ENCODE data around the gene TNS2. TPM values are rescaled to one million over a fixed set of nuclear protein-coding genes. Genes with fewer than 3 reads are reported as not detected.

Gene TNS2
- total and polyA plus RNA-seq, 3 experiments from 2014 or later, result 0.35 to 5.6 (median 2.1) TPM

DNA sequence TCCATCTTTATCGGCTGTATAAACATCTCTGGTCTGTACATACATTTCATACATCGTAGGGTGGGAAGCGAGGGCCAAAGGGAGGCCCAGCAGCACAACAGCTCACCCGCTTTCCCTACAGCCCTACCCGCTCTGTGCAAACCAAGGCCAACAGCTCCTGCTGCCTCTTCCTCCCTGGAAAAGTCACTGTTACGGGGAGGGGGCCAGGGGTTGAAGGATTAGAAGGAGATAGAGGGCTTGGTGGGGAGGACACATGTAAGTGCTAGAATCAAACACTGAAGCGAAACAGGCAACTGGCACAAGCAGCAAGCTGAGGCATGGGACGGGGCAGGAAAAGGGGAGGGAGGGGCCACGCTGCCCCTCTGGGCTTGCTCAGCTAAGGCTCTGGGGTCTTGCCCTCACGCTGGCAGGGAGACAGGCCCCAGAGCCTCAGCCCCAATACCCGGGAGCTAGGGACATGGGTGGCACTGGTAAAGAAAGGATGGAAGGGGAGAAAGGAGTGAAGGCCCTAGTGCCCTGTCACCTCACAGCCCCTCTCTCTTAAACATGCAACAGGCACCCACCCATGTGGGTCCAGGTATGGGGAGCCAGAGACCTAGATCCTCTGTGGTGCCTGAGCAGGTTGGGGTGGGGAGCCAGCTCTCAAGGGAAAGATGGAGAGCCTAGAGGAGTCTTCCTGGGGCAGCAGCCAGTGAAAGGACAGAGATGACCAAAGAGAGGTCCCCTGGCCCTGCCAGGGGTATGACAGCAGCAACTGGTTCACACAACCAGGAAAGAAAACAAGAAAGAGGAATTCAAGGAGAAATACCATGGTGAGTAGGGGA, 15.0 kb downstream of the TNS2 start:
- Histone ChIP-seq H3K27me3 (ENCODE audit: insufficient read depth, low read length, poor library complexity, severe bottlenecking) (no peaks in the 10 kb centered on the region), H3K27ac (ENCODE audit: low read depth, low read length) (no peak overlapping the region), H3K4me1 (ENCODE audit: insufficient read depth, low read length) (peaks cover 7% of the 10 kb centered on the region), H3K4me3 (ENCODE audit: low read length) (no peak overlapping the region), H3K36me3 (ENCODE audit: insufficient read depth, low read length) (peaks cover 17% of the 10 kb centered on the region), H3K9me3 (ENCODE audit: low read length) (no peaks in the 10 kb centered on the region)
- H3K9me3 Mint-ChIP-seq, result no peaks in the 10 kb centered on the region
- CTCF ChIA-PET, result interaction anchor here (0.7 to 10.9 kb wide), 20 partner anchors 10 to 357 kb away, joined by 3 to 243 read pairs (median 6); partner anchors contain the start of genes AAAS, IGFBP6, MYG1 and SOAT2
- H3K4me1 Mint-ChIP-seq, result peaks cover 8 to 15% (median 8%) of the 10 kb centered on the region in 3 donors
- H3K36me3 Mint-ChIP-seq, result peaks cover 4 to 66% (median 4%) of the 10 kb centered on the region in 3 donors
- POLR2A ChIA-PET, result interaction anchor here (0.7 kb wide), 1 partner anchor 14 kb away, joined by 3 read pairs; the partner anchor contains the start of gene SPRYD3
- peak overlapping the region in 5 of 8 donors; percentile 4 to 50 (median 47) for H3K27ac Mint-ChIP-seq
- no peaks in the 10 kb centered on the region for H3K27me3 Mint-ChIP-seq
- DNase-seq, result no peak
- H3K4me3 Mint-ChIP-seq, result peak overlapping the region in 1 of 7 donors; percentile 26

DNA sequence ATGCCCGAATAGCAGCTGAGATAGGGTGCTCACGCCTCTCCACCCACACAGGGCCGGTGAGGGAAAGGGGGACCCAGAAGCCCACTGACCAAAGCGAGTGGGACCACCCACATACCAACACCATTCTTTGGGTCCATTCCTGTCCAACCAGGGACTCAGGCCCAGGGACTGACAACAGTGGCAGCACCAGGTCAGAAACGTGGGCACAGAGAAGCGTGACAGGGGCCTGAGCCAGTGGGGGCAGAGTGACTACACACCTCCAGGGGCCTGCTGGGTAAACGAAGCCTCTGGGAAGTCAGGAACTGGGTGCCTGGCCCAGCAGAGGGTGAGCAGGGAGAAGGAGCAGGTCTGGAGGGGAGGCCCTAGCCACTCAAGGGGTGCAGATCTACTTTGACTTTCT, 15.6 kb downstream of the TNS2 start:
- Histone ChIP-seq H3K36me3 (ENCODE audit: insufficient read depth, low read length) (peaks cover 17% of the 10 kb centered on the region), H3K4me1 (ENCODE audit: insufficient read depth, low read length) (peaks cover 7% of the 10 kb centered on the region), H3K9me3 (ENCODE audit: low read length) (no peaks in the 10 kb centered on the region), H3K4me3 (ENCODE audit: low read length) (no peak overlapping the region), H3K27ac (ENCODE audit: low read depth, low read length) (no peak overlapping the region), H3K27me3 (ENCODE audit: insufficient read depth, low read length, poor library complexity, severe bottlenecking) (no peaks in the 10 kb centered on the region)
- peaks cover 8 to 18% (median 13%) of the 10 kb centered on the region in 3 donors for H3K4me1 Mint-ChIP-seq
- CTCF ChIA-PET, result interaction anchor here (0.7 to 10.9 kb wide), 32 partner anchors 11 to 356 kb away, joined by 3 to 243 read pairs (median 5); partner anchors contain the start of genes AAAS, CSAD, ESPL1 and IGFBP6
- no peaks in the 10 kb centered on the region for H3K27me3 Mint-ChIP-seq
- no peak overlapping the region for H3K4me3 Mint-ChIP-seq
- peak in 1 of 5 donors; percentile 16 for DNase-seq
- POLR2A ChIA-PET, result interaction anchor here (0.6 to 1.3 kb wide), 4 partner anchors 14 to 71 kb away, joined by 3 to 7 read pairs (median 4); partner anchors contain the start of genes IGFBP6 and SPRYD3
- peak overlapping the region in 1 of 8 donors; percentile 4 for H3K27ac Mint-ChIP-seq
- H3K36me3 Mint-ChIP-seq, result peaks cover 4 to 72% (median 4%) of the 10 kb centered on the region in 3 donors
- no peaks in the 10 kb centered on the region for H3K9me3 Mint-ChIP-seq

DNA sequence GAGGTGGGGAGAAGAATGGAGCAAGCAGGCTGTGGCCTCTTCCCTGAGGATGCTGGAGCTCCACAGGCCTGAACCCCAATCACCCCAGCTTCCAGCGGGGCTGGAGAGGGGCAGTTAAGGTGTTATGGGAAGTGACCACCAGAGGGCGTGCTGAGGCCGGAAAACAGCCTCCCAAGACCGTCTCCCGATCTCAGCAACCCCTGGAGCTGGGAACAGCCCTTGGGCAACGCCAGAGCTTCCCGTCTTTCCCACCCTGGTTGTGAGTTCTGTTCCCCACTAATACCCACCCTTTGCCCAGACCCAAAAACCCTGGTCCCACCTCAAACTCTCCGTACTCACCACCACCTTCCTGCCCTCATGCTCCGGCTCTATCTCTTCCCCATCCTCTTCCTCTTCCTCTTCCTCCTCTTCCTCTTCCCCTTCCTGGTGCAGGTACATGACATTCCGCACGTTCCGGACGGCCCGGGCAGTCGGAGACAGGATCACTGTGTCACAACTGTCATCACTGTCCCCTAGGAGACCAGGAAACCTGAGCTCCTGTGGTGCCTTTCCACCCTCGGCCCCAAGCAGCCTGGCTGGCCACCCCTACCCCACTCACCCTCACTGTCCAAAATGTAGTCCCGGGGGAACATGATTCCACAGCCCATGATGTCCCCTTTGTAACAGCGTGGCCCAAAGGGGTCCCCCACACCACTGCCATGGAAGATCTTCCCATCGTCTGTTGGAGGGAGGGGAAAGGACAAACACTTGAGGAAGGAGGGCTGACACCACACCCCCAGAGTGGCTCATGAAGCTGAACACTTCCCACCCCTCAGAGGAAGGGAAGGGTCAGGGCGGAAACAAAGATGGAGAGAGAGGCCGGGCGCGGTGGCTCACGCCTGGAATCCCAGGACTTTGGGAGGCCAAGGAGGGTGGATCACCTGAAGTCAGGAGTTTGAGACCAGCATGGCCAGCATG, 16.4 kb downstream of the TNS2 start:
- POLR2A ChIA-PET, result interaction anchor here (0.6 to 1.3 kb wide), 4 partner anchors 13 to 70 kb away, joined by 3 to 7 read pairs (median 4); partner anchors contain the start of genes IGFBP6 and SPRYD3
- no peaks in the 10 kb centered on the region for H3K27me3 Mint-ChIP-seq
- Histone ChIP-seq H3K4me3 (ENCODE audit: low read length) (no peak overlapping the region), H3K36me3 (ENCODE audit: insufficient read depth, low read length) (peaks cover 17% of the 10 kb centered on the region), H3K4me1 (ENCODE audit: insufficient read depth, low read length) (peaks cover 7% of the 10 kb centered on the region), H3K9me3 (ENCODE audit: low read length) (no peaks in the 10 kb centered on the region), H3K27ac (ENCODE audit: low read depth, low read length) (no peak overlapping the region), H3K27me3 (ENCODE audit: insufficient read depth, low read length, poor library complexity, severe bottlenecking) (no peaks in the 10 kb centered on the region)
- H3K9me3 Mint-ChIP-seq, result no peaks in the 10 kb centered on the region
- peak; percentile 51 to 74 (median 61) for DNase-seq
- H3K27ac Mint-ChIP-seq, result peak overlapping the region in 6 of 8 donors; percentile 64 to 91 (median 78)
- CTCF ChIA-PET, result interaction anchor here (0.7 to 10.9 kb wide), 37 partner anchors 9 to 356 kb away, joined by 3 to 243 read pairs (median 5); partner anchors contain the start of genes AAAS, CSAD, ESPL1 and IGFBP6
- peaks cover 10 to 24% (median 17%) of the 10 kb centered on the region in 3 donors for H3K4me1 Mint-ChIP-seq
- peaks cover 4 to 80% (median 4%) of the 10 kb centered on the region in 3 donors for H3K36me3 Mint-ChIP-seq
- no peak overlapping the region for H3K4me3 Mint-ChIP-seq

DNA sequence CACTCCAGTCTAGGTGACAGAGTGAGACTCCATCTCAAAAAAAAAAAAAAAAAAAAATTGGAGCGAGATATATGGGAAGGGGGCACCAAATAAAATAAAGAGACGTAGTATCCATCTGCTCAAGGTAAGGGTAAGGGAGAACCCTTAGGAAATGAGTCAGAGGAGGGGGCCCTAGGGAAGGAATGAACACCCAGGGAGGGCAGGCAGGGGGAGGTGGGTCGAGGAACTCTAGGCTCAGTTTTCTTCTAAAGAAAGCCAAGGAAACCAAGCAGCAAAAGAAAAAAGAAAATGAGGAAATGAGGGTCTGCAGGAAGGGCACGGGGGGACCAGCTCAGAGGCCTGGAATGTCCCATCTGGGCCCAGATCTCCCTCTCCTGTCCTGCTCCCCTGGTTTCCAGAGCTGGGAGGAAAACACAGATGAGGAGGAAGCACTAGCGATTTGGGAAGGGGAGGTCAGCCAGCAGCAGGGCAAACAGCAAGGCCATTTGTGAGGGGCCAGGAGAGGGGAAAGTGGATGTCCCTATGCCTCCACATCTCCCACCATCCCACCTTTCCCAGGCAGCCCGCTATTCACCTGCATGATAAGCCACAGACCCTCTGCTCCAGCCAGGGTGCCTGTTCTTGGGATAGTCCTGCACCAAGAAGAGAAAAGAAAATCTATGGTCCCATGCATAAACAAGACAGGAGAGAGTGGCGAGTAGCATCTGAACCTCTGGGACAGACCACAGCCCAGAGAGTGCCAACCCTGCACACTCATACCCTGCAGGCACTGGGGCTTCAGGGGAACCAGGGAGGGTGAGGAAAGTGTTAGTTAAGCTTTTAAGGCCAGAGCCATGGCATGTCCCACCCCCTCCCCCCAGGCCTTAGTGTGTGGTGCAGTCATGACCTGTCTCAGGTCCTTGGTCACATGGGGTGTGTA, 17.5 kb downstream of the TNS2 start:
- peaks cover 7% of the 10 kb centered on the region for H3K4me1 ChIP-seq (ENCODE audit: insufficient read depth, low read length)
- POLR2A ChIA-PET, result no interaction called here
- H3K27ac Mint-ChIP-seq, result peak overlapping the region in 4 of 8 donors; percentile 27 to 95 (median 84)
- H3K9me3 ChIP-seq (ENCODE audit: low read length), result no peaks in the 10 kb centered on the region
- peaks cover 4 to 90% (median 7%) of the 10 kb centered on the region in 3 donors for H3K36me3 Mint-ChIP-seq
- peaks cover 21% of the 10 kb centered on the region for H3K36me3 ChIP-seq (ENCODE audit: insufficient read depth, low read length)
- H3K4me3 Mint-ChIP-seq, result no peak overlapping the region
- H3K4me3 ChIP-seq (ENCODE audit: low read length), result no peak overlapping the region
- DNase-seq, result peak in 1 of 5 donors; percentile 20
- peaks cover 12 to 25% (median 24%) of the 10 kb centered on the region in 3 donors for H3K4me1 Mint-ChIP-seq
- no peaks in the 10 kb centered on the region for H3K27me3 Mint-ChIP-seq
- H3K27ac ChIP-seq (ENCODE audit: low read depth, low read length), result no peak overlapping the region
- H3K27me3 ChIP-seq (ENCODE audit: insufficient read depth, low read length, poor library complexity, severe bottlenecking), result no peaks in the 10 kb centered on the region
- CTCF ChIA-PET, result interaction anchor here (1.1 to 10.9 kb wide), 14 partner anchors 8 to 278 kb away, joined by 3 to 243 read pairs (median 8); partner anchors contain the start of genes ESPL1, IGFBP6, SOAT2 and SPRYD3
- H3K9me3 Mint-ChIP-seq, result no peaks in the 10 kb centered on the region

DNA sequence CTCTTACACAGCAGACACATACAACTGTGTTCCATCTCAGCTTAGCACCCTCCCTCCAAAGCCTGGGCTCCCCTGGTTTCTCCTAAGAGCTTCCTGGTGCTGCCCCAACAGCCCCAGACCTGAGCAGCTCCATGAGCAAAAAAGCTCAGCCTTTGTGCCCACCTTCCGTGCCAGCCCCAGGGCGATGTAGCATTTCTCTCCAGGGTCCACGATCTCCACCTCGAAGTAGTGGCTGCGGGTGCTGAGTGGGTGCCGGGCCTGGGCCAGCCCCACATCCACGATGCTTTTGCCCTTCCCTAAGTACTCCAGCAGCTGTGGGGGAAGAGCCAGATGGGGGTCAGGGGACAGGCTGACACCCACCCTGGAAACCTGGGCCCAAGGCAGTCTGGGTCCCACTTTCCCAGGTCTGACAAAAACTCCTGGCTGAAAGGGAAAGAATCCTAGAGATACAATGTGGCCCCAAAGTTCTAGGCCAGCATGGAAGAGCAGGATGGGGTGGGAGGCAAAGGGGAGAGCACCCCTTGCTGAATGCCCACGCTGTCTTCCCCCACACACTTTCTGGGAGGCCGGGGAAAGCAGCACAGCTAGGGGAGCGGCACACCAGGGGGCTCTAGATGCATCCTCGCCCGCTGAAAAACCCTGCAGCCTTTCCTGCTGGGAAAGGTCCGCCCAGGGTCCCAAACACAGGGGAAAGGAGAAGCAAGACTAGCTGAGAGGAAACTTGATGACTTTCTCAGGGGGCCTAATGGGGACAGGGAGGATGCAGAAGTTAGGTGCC, 18.3 kb downstream of the TNS2 start:
- Histone ChIP-seq H3K9me3 (ENCODE audit: low read length) (no peaks in the 10 kb centered on the region), H3K36me3 (ENCODE audit: insufficient read depth, low read length) (peaks cover 21% of the 10 kb centered on the region), H3K4me1 (ENCODE audit: insufficient read depth, low read length) (peaks cover 7% of the 10 kb centered on the region), H3K4me3 (ENCODE audit: low read length) (no peak overlapping the region), H3K27me3 (ENCODE audit: insufficient read depth, low read length, poor library complexity, severe bottlenecking) (no peaks in the 10 kb centered on the region), H3K27ac (ENCODE audit: low read depth, low read length) (no peak overlapping the region)
- no peaks in the 10 kb centered on the region for H3K27me3 Mint-ChIP-seq
- POLR2A ChIA-PET, result no interaction called here
- H3K4me3 Mint-ChIP-seq, result no peak overlapping the region
- H3K4me1 Mint-ChIP-seq, result peaks cover 15 to 31% (median 28%) of the 10 kb centered on the region in 3 donors
- peaks cover 4 to 93% (median 9%) of the 10 kb centered on the region in 3 donors for H3K36me3 Mint-ChIP-seq
- peak overlapping the region in 3 of 8 donors; percentile 18 to 84 (median 19) for H3K27ac Mint-ChIP-seq
- CTCF ChIA-PET, result interaction anchor here (1.4 to 10.9 kb wide), 4 partner anchors 13 to 122 kb away, joined by 3 to 243 read pairs (median 37); partner anchors contain the start of genes EIF4B, IGFBP6 and SOAT2
- no peaks in the 10 kb centered on the region for H3K9me3 Mint-ChIP-seq
- DNase-seq, result peak in 1 of 5 donors; percentile 33

DNA sequence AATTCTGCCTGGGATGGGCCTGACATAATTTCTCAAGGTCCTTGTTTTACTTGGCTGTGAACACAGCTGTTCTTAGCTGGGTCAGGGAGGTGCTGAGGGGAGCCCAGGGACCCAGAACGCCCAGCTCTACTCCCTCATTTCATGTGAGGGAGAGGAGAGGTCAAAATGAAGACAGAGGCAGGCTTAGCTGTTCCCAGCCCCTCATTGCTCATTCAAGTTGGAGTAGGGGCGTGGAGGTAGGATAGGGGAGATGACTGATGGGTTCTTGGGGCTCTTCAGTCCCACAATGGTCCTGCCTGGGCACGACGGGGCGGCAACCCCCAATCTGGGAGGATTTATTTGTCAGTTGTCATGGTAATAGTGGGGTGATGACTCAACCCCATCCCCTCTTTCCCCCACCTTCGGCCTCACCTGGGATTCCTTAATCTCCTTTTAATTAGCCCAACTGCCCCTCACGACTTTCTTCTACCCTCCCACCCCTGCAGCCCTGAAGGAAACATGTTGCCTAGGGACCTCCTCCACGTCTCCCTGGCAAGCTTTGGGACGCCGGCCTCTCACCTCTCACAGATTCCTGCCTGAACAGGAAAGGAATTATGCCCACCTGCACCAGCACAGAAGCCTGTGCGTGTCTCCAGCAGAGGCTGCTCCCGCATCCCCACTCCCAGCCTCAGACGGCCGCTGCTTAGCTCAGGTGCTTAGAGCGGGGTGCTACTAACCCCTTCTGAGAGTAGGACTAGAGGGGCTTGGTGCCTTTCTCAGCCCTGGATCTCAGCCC, 19.1 kb downstream of the TNS2 start:
- CTCF ChIA-PET, result interaction anchor here (0.7 to 10.9 kb wide), 4 partner anchors 28 to 182 kb away, joined by 3 to 243 read pairs (median 3); partner anchors contain the start of genes EIF4B, IGFBP6 and SOAT2
- Histone ChIP-seq H3K27me3 (ENCODE audit: insufficient read depth, low read length, poor library complexity, severe bottlenecking) (no peaks in the 10 kb centered on the region), H3K4me1 (ENCODE audit: insufficient read depth, low read length) (peaks cover 7% of the 10 kb centered on the region), H3K4me3 (ENCODE audit: low read length) (no peak overlapping the region), H3K27ac (ENCODE audit: low read depth, low read length) (no peak overlapping the region), H3K36me3 (ENCODE audit: insufficient read depth, low read length) (peaks cover 24% of the 10 kb centered on the region), H3K9me3 (ENCODE audit: low read length) (no peaks in the 10 kb centered on the region)
- H3K36me3 Mint-ChIP-seq, result peaks cover 6 to 93% (median 12%) of the 10 kb centered on the region in 3 donors
- H3K27me3 Mint-ChIP-seq, result no peaks in the 10 kb centered on the region
- peaks cover 16 to 34% (median 30%) of the 10 kb centered on the region in 3 donors for H3K4me1 Mint-ChIP-seq
- peak overlapping the region in 3 of 8 donors; percentile 40 to 71 (median 51) for H3K27ac Mint-ChIP-seq
- H3K4me3 Mint-ChIP-seq, result no peak overlapping the region
- POLR2A ChIA-PET, result no interaction called here
- peak in 1 of 5 donors; percentile 32 for DNase-seq
- no peaks in the 10 kb centered on the region for H3K9me3 Mint-ChIP-seq

Measured in CD8-positive, alpha-beta memory T cell (primary cell).